IMR-90 (cell line): ENCODE results near the gene BRI3BP.

Experiments used
- CEBPB ChIP-seq: IDR thresholded peaks from 2 replicates; pipeline ENCODE4 v1.6.1; 2012; ENCODE audit warnings: low read depth, low read length, improper control_type of control experiment
- CHD1 ChIP-seq: IDR thresholded peaks from 2 replicates; pipeline ENCODE4 v1.6.1; 2012; ENCODE audit warnings: low read depth, low read length, improper control_type of control experiment
- CTCF ChIP-seq: conservative IDR thresholded peaks from 2 replicates; pipeline ENCODE4 v1.5.1; 2012; ENCODE audit warnings: mild to moderate bottlenecking, low read depth, low read length, improper control_type of control experiment
- ELK1 ChIP-seq: fragments of 150-350 bp; IDR thresholded peaks from 2 replicates; pipeline ENCODE4 v1.6.1; 2016; ENCODE audit warnings: low read depth, mild to moderate bottlenecking, low read length, moderate library complexity, borderline replicate concordance
- MAFK ChIP-seq: IDR thresholded peaks from 2 replicates; pipeline ENCODE4 v1.6.1; 2012; ENCODE audit warnings: low read depth, low read length, improper control_type of control experiment
- MXI1 ChIP-seq: IDR thresholded peaks from 2 replicates; pipeline ENCODE4 v1.6.1; 2012; ENCODE audit warnings: low read depth, mild to moderate bottlenecking, low read length, moderate library complexity, borderline replicate concordance
- POLR2A ChIP-seq: IDR thresholded peaks from 2 replicates; pipeline ENCODE4 v1.6.1; 2012; ENCODE audit warnings: mild to moderate bottlenecking, low read depth, low read length
- RAD21 ChIP-seq: IDR thresholded peaks from 2 replicates; pipeline ENCODE4 v1.6.1; 2012; ENCODE audit warnings: low read length, improper control_type of control experiment
- RCOR1 ChIP-seq: IDR thresholded peaks from 2 replicates; pipeline ENCODE4 v1.6.1; 2012; ENCODE audit warnings: mild to moderate bottlenecking, low read length, improper control_type of control experiment; ENCODE audit not compliant: insufficient replicate concordance
- RFX5 ChIP-seq: IDR thresholded peaks from 2 replicates; pipeline ENCODE4 v1.8.0; 2012; ENCODE audit warnings: low read depth, mild to moderate bottlenecking, low read length, moderate library complexity
- SMC3 ChIP-seq: fragments of 150-350 bp; IDR thresholded peaks from 2 replicates; pipeline ENCODE4 v1.6.1; 2016; ENCODE audit warnings: low read depth, mild to moderate bottlenecking, antibody characterized with exemption, low read length, moderate library complexity
- USF2 ChIP-seq: fragments of 150-350 bp; IDR thresholded peaks from 2 replicates; pipeline ENCODE4 v1.6.1; 2017; ENCODE audit warnings: mild to moderate bottlenecking, antibody characterized with exemption, low read length, low read depth

- TF ChIP-seq CTCF, result no peak
- no peak for TF ChIP-seq POLR2A
- TF ChIP-seq SMC3, result no peak
- no peak for TF ChIP-seq CEBPB
- no peak for TF ChIP-seq MXI1
- TF ChIP-seq USF2, result no peak
- TF ChIP-seq RFX5, result no peak
- TF ChIP-seq ELK1, result no peak
- TF ChIP-seq MAFK, result no peak
- no peak for TF ChIP-seq RAD21
- TF ChIP-seq CHD1, result no peak
- TF ChIP-seq RCOR1, result no peak
Measured at GRCh38 chr12:125079648-125080645, 86.5 kb downstream of the BRI3BP start.
